WTC11 (cell line): ENCODE data around the gene TAAR8. TPM values are rescaled to one million over a fixed set of nuclear protein-coding genes. Genes with fewer than 3 reads are reported as not detected.

Source experiments
- ATAC-seq: fragments of 200-7000 bp; cut with Tn5 transposase; 2 replicates; pipeline ENCODE4 v1.10.0; 2021; ENCODE audit warnings: mild to moderate bottlenecking, moderate library complexity
- CTCF ChIA-PET: fragments of 300-600 bp; sonication (Branson Sonifier 250); formaldehyde crosslinking; loops from one replicate; lab custom pipeline; 2021; ENCODE audit warnings: antibody characterized with exemption; lab: Charles Lee
- POLR2A ChIA-PET: fragments of 350-600 bp; sonication (Branson Sonifier 250); formaldehyde crosslinking; loops from one replicate; lab custom pipeline; 2021; ENCODE audit warnings: antibody characterized with exemption; lab: Charles Lee
- DNase-seq: peaks from one replicate; pipeline ENCODE4 v3.0.0; 2021; ENCODE audit warnings: low spot score
- H3K27ac Mint-ChIP-seq: 2 replicates; pipeline ENCODE4 v1.8.0; 2021; ENCODE audit warnings: mixed read lengths
- H3K27me3 Mint-ChIP-seq: 2 replicates; pipeline ENCODE4 v1.8.0; 2021; ENCODE audit warnings: low read depth, mild to moderate bottlenecking, moderate library complexity, mixed read lengths
- H3K36me3 Mint-ChIP-seq: 2 replicates; pipeline ENCODE4 v1.8.0; 2021; ENCODE audit warnings: mixed read lengths
- H3K4me1 Mint-ChIP-seq: 2 replicates; pipeline ENCODE4 v1.8.0; 2022; ENCODE audit warnings: mixed read lengths
- H3K4me3 Mint-ChIP-seq: 2 replicates; pipeline ENCODE4 v1.8.0; 2021; ENCODE audit warnings: mild to moderate bottlenecking, moderate library complexity, mixed read lengths
- H3K9me3 Mint-ChIP-seq: 2 replicates; pipeline ENCODE4 v1.8.0; 2021; ENCODE audit warnings: mixed read lengths
- AFF4 ChIP-seq: sonication (generic); formaldehyde crosslinking; IDR thresholded peaks from 2 replicates; pipeline ENCODE4 v1.8.1; 2023; ENCODE audit warnings: mild to moderate bottlenecking, missing genetic modification reagents, borderline replicate concordance
- CBFB ChIP-seq: sonication (generic); formaldehyde crosslinking; IDR thresholded peaks from 2 replicates; pipeline ENCODE4 v1.8.1; 2022; ENCODE audit warnings: mild to moderate bottlenecking, low read depth, missing genetic modification reagents
- E2F5 ChIP-seq: sonication (generic); formaldehyde crosslinking; IDR thresholded peaks from 2 replicates; pipeline ENCODE4 v1.8.1; 2022; ENCODE audit warnings: mild to moderate bottlenecking, moderate library complexity, missing genetic modification reagents
- ELF4 ChIP-seq: sonication (generic); formaldehyde crosslinking; IDR thresholded peaks from 2 replicates; pipeline ENCODE4 v1.8.1; 2022; ENCODE audit warnings: low read depth, mild to moderate bottlenecking, moderate library complexity, missing genetic modification reagents
- EMX1 ChIP-seq: fragments of 250-450 bp; sonication (Bioruptor Pico); IDR thresholded peaks from 2 replicates; pipeline ENCODE4 v1.8.0; 2021; ENCODE audit warnings: mild to moderate bottlenecking
- ETV6 ChIP-seq: sonication (generic); formaldehyde crosslinking; IDR thresholded peaks from 2 replicates; pipeline ENCODE4 v1.8.1; 2022; ENCODE audit warnings: mild to moderate bottlenecking, missing genetic modification reagents
- FOXJ3 ChIP-seq: sonication (generic); formaldehyde crosslinking; IDR thresholded peaks from 2 replicates; pipeline ENCODE4 v1.9.0; 2021; ENCODE audit warnings: missing genetic modification reagents, mild to moderate bottlenecking, borderline replicate concordance
- GABPB1 ChIP-seq: sonication (generic); formaldehyde crosslinking; IDR thresholded peaks from 2 replicates; pipeline ENCODE4 v1.8.1; 2023; ENCODE audit warnings: mild to moderate bottlenecking, missing genetic modification reagents
- GTF2I ChIP-seq: fragments of 250-450 bp; sonication (Bioruptor Pico); conservative IDR thresholded peaks from 2 replicates; pipeline ENCODE4 v1.4.0; 2021; ENCODE audit warnings: mild to moderate bottlenecking
- IRF2 ChIP-seq: sonication (generic); formaldehyde crosslinking; IDR thresholded peaks from 2 replicates; pipeline ENCODE4 v1.8.0; 2022; ENCODE audit warnings: low read depth, missing genetic modification reagents, borderline replicate concordance
- NR1H2 ChIP-seq: sonication (generic); formaldehyde crosslinking; IDR thresholded peaks from 2 replicates; pipeline ENCODE4 v1.9.0; 2021; ENCODE audit warnings: mild to moderate bottlenecking, moderate library complexity, missing genetic modification reagents
- NR3C1 ChIP-seq: sonication (generic); formaldehyde crosslinking; conservative IDR thresholded peaks from 2 replicates; pipeline ENCODE4 v1.8.1; 2023; ENCODE audit warnings: low read depth, mild to moderate bottlenecking, missing genetic modification reagents
- OVOL2 ChIP-seq: fragments of 250-450 bp; sonication (Bioruptor Pico); IDR thresholded peaks from 2 replicates; pipeline ENCODE4 v1.9.0; 2021; ENCODE audit warnings: mild to moderate bottlenecking, borderline replicate concordance
- SOX15 ChIP-seq: fragments of 250-450 bp; sonication (Bioruptor Pico); IDR thresholded peaks from 2 replicates; pipeline ENCODE4 v1.9.0; 2021; ENCODE audit warnings: mild to moderate bottlenecking
- STAT6 ChIP-seq: sonication (generic); formaldehyde crosslinking; conservative IDR thresholded peaks from 2 replicates; pipeline ENCODE4 v1.8.1; 2023; ENCODE audit warnings: mild to moderate bottlenecking, low read depth, missing genetic modification reagents, moderate library complexity
- TEAD1 ChIP-seq: sonication (generic); formaldehyde crosslinking; IDR thresholded peaks from 2 replicates; pipeline ENCODE4 v1.8.0; 2022; ENCODE audit warnings: mild to moderate bottlenecking, missing genetic modification reagents
- USF1 ChIP-seq: sonication (generic); formaldehyde crosslinking; IDR thresholded peaks from 2 replicates; pipeline ENCODE4 v1.8.0; 2022; ENCODE audit warnings: mild to moderate bottlenecking, missing genetic modification reagents
- ZNF121 ChIP-seq: sonication (generic); formaldehyde crosslinking; IDR thresholded peaks from 2 replicates; pipeline ENCODE4 v1.8.0; 2023; ENCODE audit warnings: missing genetic modification reagents
- ZNF138 ChIP-seq: sonication (generic); formaldehyde crosslinking; conservative IDR thresholded peaks from 2 replicates; pipeline ENCODE4 v1.8.1; 2022; ENCODE audit warnings: mild to moderate bottlenecking, moderate library complexity, missing genetic modification reagents
- ZNF219 ChIP-seq: sonication (generic); formaldehyde crosslinking; IDR thresholded peaks from 2 replicates; pipeline ENCODE4 v1.8.0; 2023; ENCODE audit warnings: missing genetic modification reagents, mild to moderate bottlenecking, borderline replicate concordance
- ZNF317 ChIP-seq: sonication (generic); formaldehyde crosslinking; IDR thresholded peaks from 2 replicates; pipeline ENCODE4 v1.8.1; 2023; ENCODE audit warnings: low read depth, mild to moderate bottlenecking, moderate library complexity, missing genetic modification reagents, borderline replicate concordance
- ZNF396 ChIP-seq: fragments of 250-450 bp; sonication (Bioruptor Pico); IDR thresholded peaks from 2 replicates; pipeline ENCODE4 v1.8.0; 2021; ENCODE audit warnings: mild to moderate bottlenecking, moderate library complexity, borderline replicate concordance
- ZNF416 ChIP-seq: fragments of 250-450 bp; sonication (Bioruptor Pico); IDR thresholded peaks from 2 replicates; pipeline ENCODE4 v1.9.0; 2021; ENCODE audit warnings: mild to moderate bottlenecking, inconsistent platforms
- ZNF532 ChIP-seq: fragments of 250-450 bp; sonication (Bioruptor Pico); IDR thresholded peaks from 2 replicates; pipeline ENCODE4 v1.9.0; 2021; ENCODE audit warnings: mild to moderate bottlenecking, borderline replicate concordance
- ZSCAN18 ChIP-seq: fragments of 250-450 bp; sonication (Bioruptor Pico); IDR thresholded peaks from 2 replicates; pipeline ENCODE4 v2.1.2; 2022; ENCODE audit warnings: mild to moderate bottlenecking, moderate library complexity
- total RNA-seq: library from RNA; stranded (reverse); gene quantifications from 3 replicates; pipeline ENCODE4 v1.2.3, GENCODE V29; 2021

The TAAR8 gene
- total RNA-seq, 1 experiment from 2014 or later = not detected

- no peak for ATAC-seq
- no peak overlapping the region for H3K27ac Mint-ChIP-seq
- CTCF ChIA-PET = no interaction called here
- POLR2A ChIA-PET = interaction anchor here (0.6 kb wide), 1 partner anchor 1617 kb away, joined by 6 read pairs; no protein-coding TSS in a partner anchor
- no peak overlapping the region for H3K4me3 Mint-ChIP-seq
- TF ChIP-seq ZNF138 (CRISPR knock-in tag) = no peak
- TF ChIP-seq GABPB1 = no peak
- TF ChIP-seq USF1 (CRISPR knock-in tag) = no peak
- TF ChIP-seq ZNF219 (CRISPR knock-in tag) = no peak
- TF ChIP-seq OVOL2 = no peak
- no peak for TF ChIP-seq TEAD1
- TF ChIP-seq ZNF396 (CRISPR knock-in tag) = no peak
- TF ChIP-seq E2F5 (CRISPR knock-in tag) = no peak
- TF ChIP-seq ZNF532 (CRISPR knock-in tag) = no peak
- TF ChIP-seq CBFB = no peak
- TF ChIP-seq GTF2I (CRISPR knock-in tag) = no peak
- no peak for TF ChIP-seq ZNF416
- TF ChIP-seq ZNF121 (CRISPR knock-in tag) = no peak
- no peak for TF ChIP-seq STAT6
- no peak for TF ChIP-seq NR1H2
- TF ChIP-seq IRF2 = no peak
- TF ChIP-seq ETV6 (CRISPR knock-in tag) = no peak
- H3K9me3 Mint-ChIP-seq = no peaks in the 10 kb centered on the region
- H3K36me3 Mint-ChIP-seq = no peaks in the 10 kb centered on the region
- no peak for DNase-seq
- H3K4me1 Mint-ChIP-seq = peaks cover 22% of the 10 kb centered on the region
- H3K27me3 Mint-ChIP-seq = peaks cover 18% of the 10 kb centered on the region
Measured at GRCh38 chr6:132515386-132515785, 37.1 kb upstream of the TAAR8 start.

GRCh38 chr6:132520953-132521352, 31.5 kb upstream of the TAAR8 start:
- peaks cover 2% of the 10 kb centered on the region for H3K4me1 Mint-ChIP-seq
- POLR2A ChIA-PET = no interaction called here
- no peak overlapping the region for H3K27ac Mint-ChIP-seq
- no peak overlapping the region for H3K4me3 Mint-ChIP-seq
- H3K9me3 Mint-ChIP-seq = no peaks in the 10 kb centered on the region
- H3K27me3 Mint-ChIP-seq = peaks cover 14% of the 10 kb centered on the region
- CTCF ChIA-PET = no interaction called here
- ATAC-seq (no peak), DNase-seq (no peak)
- no peaks in the 10 kb centered on the region for H3K36me3 Mint-ChIP-seq
- TF ChIP-seq ZNF317 (no peak), ZNF138 (CRISPR knock-in tag) (no peak), EMX1 (CRISPR knock-in tag) (no peak), NR3C1 (CRISPR knock-in tag) (no peak), ZSCAN18 (CRISPR knock-in tag) (no peak), ELF4 (CRISPR knock-in tag) (no peak), AFF4 (CRISPR knock-in tag) (no peak), SOX15 (CRISPR knock-in tag) (no peak), FOXJ3 (CRISPR knock-in tag) (no peak), NR1H2 (no peak)
